ENCODE results near the gene HDAC4. TPM values are rescaled to one million over a fixed set of nuclear protein-coding genes. Genes with fewer than 3 reads are reported as not detected.

Gene HDAC4
- total and polyA plus RNA-seq, 2 of the 8 experiments (the other 6 are each of a cell fraction or from before 2014, with no cell fraction given) = 15.4 to 31.5 TPM

DNA sequence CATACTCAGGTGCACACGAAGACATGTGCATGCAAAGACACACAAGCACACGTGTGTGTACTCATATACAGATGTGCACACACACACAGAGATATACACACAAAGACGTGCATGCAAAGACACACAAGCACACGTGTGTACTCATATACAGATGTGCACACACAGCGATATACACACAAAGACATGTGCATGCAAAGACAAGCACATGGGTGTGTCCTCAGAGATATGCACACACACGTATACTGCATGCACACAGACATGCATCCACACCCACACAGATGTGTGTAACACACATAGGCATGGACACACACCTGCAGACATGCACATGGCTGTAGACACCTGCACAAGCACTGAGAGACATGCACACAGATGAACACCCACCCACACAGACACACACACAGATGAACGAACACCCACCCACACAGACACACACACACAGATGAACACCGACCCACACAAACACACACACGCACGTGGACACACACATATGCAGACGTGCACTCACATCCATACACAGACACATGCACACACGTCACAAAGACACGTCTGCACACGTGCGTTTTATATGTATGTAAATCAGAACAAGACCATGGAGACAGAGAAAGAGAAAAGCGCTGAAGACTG lies 321.0 kb downstream of the HDAC4 start (continued):
- TF ChIP-seq CREB1 (IDR thresholded peaks at IDR 0.05) = no peak
- TF ChIP-seq SP2 (IDR thresholded peaks at IDR 0.05; ENCODE audit: low read length) = no peak
- no peak for TF ChIP-seq TAF7 (optimal IDR thresholded peaks at IDR 0.05; ENCODE audit: borderline replicate concordance, low read depth, low read length)

Data from H1 (cell line).